Ascending aorta (tissue), 2 donors: ENCODE measurements around the gene CDH23. TPM values are rescaled to one million over a fixed set of nuclear protein-coding genes. Genes with fewer than 3 reads are reported as not detected.

ENCODE experiments used
- DNase-seq, 2 donors: peaks; one replicate each; pipeline ENCODE4 v3.0.0-alpha.2; 2019; ENCODE audit warnings: low spot score in 2 of 2
- H3K27ac ChIP-seq, 2 donors: fragments of 200-600 bp; sonication (generic); one replicate each; pipeline ENCODE4 v1.5.1; 2016 to 2017; ENCODE audit warnings: mild to moderate bottlenecking in 1 of 2
- H3K27me3 ChIP-seq: fragments of 200-600 bp; sonication (generic); one replicate; pipeline ENCODE4 v1.5.1; 2017
- H3K36me3 ChIP-seq, 2 donors: fragments of 200-600 bp; sonication (generic); one replicate each; pipeline ENCODE4 v1.5.1; 2016
- H3K4me1 ChIP-seq, 2 donors: fragments of 200-600 bp; sonication (generic); one replicate each; pipeline ENCODE4 v1.5.1; 2016 to 2017; ENCODE audit warnings: mild to moderate bottlenecking in 1 of 2
- H3K4me3 ChIP-seq, 2 donors: fragments of 200-600 bp; sonication (generic); one replicate each; pipeline ENCODE4 v1.5.1; 2016 to 2017; ENCODE audit warnings: mild to moderate bottlenecking in 1 of 2
- H3K9me3 ChIP-seq, 2 donors: fragments of 200-600 bp; sonication (generic); one replicate each; pipeline ENCODE4 v1.5.1; 2016
- intact Hi-C: fragments of 100-400 bp; cut with DNase I; formaldehyde crosslinking; loops from one replicate; pipeline ENCODE4 v1.15.1; 2023
- total RNA-seq: library from RNA; depleted of rRNA; stranded (reverse); fragments of >200 nt; gene quantifications from one replicate; pipeline ENCODE4 v1.1.0, GENCODE V29; 2016
- TF ChIP-seq, protein P1 (sequence below), 3 experiments: fragments of 200-600 bp in 2 of 3; fragments of 450-650 bp in 1 of 3; sonication (generic) in 2 of 3; IDR thresholded peaks; one replicate each; pipeline ENCODE4 v1.5.1; 2016 to 2019; ENCODE audit warnings: antibody characterized with exemption in 3 of 3, mild to moderate bottlenecking in 1 of 3, moderate library complexity in 1 of 3

CDH23 gene
- total RNA-seq, 1 donor from 2014 or later, result 40.9 TPM

DNA sequence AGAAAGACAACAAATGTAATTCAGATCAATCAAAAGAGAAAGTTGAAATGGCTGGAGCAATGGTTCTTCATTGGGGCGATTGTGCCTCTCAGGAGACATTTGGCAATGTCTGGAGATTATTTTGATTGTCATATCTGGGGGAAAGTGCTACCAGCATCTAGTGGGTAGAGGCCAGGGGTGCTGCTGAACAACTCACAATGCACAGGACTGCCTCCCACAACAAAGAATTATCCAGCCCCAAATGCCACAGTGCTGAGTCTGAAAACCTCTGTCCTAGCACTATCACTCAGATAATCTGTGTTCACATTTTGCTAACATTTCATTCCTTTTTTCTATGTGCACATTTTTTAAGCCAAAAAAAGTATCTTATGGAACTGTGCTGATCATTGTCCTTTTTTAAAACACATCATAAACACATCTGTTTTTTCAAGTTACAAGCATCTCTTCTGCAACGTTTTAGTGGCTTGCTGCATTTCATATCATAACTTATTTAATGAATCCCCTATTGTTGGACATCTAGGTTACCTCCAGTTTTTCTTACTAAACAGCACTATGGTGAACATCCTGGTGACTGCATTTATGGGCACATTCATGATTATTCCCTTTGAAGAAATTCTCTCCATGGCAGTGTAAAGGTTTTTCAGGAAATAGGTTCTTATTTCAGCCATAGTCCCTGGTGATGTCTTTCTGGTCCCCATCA, 208.7 kb downstream of the CDH23 start:
- intact Hi-C loops, result no loop called here
- Histone ChIP-seq H3K36me3 (no peaks in the 10 kb centered on the region), H3K4me1 (no peaks in the 10 kb centered on the region), H3K27ac (no peak overlapping the region), H3K9me3 (no peaks in the 10 kb centered on the region), H3K27me3 (no peaks in the 10 kb centered on the region), H3K4me3 (no peak overlapping the region)
- no peak for DNase-seq
- TF ChIP-seq, protein P1, sequence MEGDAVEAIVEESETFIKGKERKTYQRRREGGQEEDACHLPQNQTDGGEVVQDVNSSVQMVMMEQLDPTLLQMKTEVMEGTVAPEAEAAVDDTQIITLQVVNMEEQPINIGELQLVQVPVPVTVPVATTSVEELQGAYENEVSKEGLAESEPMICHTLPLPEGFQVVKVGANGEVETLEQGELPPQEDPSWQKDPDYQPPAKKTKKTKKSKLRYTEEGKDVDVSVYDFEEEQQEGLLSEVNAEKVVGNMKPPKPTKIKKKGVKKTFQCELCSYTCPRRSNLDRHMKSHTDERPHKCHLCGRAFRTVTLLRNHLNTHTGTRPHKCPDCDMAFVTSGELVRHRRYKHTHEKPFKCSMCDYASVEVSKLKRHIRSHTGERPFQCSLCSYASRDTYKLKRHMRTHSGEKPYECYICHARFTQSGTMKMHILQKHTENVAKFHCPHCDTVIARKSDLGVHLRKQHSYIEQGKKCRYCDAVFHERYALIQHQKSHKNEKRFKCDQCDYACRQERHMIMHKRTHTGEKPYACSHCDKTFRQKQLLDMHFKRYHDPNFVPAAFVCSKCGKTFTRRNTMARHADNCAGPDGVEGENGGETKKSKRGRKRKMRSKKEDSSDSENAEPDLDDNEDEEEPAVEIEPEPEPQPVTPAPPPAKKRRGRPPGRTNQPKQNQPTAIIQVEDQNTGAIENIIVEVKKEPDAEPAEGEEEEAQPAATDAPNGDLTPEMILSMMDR (IDR thresholded peaks at IDR 0.05), result no peak

DNA sequence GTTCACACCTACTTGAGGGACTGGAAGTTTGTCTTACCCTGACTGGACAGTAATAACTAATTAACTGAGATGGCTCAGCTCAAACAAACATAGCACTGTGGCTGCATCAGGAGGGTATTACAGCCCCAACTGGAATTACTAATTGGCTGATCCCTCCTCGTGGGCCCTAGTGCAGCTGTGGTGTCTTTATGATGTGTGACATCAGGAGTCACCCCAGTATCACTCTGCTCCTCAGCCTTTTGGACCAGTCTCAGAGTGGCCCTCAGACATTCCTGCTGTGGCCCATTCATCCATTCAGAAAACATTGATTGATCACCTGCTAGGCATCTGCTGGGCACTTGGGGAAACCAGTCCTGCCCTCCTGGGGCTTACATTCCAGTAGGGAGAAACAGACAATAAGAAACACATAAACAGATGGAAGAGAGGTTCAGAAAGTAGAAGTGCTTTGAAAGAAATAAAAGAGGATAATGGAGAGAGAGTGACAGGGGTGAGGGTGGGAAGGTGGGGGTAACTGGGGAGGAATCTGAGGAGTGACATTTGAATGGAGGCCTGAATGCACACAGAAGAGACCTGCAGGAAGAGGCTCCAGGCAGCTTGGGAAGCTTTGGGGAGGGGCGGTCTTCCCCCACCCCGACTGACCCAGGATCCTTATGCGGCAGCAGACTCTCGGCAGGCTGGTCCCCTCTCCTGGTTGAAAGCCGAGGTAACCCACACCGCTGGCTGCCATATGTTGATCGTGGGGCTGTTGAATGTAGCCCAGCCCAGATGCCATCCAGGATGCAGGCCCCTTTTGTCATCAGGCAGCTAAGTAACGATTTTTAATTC, 209.7 kb downstream of the CDH23 start:
- no peak for DNase-seq
- H3K36me3 ChIP-seq, result no peaks in the 10 kb centered on the region
- TF ChIP-seq, protein P1 (IDR thresholded peaks at IDR 0.05), result no peak
- intact Hi-C loops, result no loop called here
- no peaks in the 10 kb centered on the region for H3K4me1 ChIP-seq
- no peaks in the 10 kb centered on the region for H3K27me3 ChIP-seq
- no peak overlapping the region for H3K27ac ChIP-seq
- no peak overlapping the region for H3K4me3 ChIP-seq
- no peaks in the 10 kb centered on the region for H3K9me3 ChIP-seq

DNA sequence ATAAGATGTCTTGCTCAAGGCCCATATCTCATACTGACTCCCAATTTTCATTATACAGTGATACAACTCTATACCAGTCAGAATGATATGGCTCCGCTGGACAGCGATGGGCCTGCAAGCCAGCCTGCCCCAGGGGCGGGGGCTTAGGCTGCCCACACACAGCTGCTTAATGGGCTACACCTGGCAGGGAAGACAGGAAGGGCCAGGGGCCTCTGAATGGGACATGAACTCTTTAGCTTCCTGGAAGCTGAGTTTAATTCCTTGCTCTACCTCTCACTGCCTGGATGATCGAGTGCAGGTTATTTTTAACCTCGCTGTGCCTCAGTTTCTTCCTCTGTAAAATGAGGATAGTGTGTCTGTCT, 210.3 kb downstream of the CDH23 start:
- no peak overlapping the region for H3K27ac ChIP-seq
- no peak for DNase-seq
- H3K36me3 ChIP-seq, result no peaks in the 10 kb centered on the region
- intact Hi-C loops, result no loop called here
- H3K4me3 ChIP-seq, result no peak overlapping the region
- H3K27me3 ChIP-seq, result no peaks in the 10 kb centered on the region
- no peaks in the 10 kb centered on the region for H3K9me3 ChIP-seq
- H3K4me1 ChIP-seq, result no peaks in the 10 kb centered on the region
- TF ChIP-seq, protein P1 (IDR thresholded peaks at IDR 0.05), result no peak

DNA sequence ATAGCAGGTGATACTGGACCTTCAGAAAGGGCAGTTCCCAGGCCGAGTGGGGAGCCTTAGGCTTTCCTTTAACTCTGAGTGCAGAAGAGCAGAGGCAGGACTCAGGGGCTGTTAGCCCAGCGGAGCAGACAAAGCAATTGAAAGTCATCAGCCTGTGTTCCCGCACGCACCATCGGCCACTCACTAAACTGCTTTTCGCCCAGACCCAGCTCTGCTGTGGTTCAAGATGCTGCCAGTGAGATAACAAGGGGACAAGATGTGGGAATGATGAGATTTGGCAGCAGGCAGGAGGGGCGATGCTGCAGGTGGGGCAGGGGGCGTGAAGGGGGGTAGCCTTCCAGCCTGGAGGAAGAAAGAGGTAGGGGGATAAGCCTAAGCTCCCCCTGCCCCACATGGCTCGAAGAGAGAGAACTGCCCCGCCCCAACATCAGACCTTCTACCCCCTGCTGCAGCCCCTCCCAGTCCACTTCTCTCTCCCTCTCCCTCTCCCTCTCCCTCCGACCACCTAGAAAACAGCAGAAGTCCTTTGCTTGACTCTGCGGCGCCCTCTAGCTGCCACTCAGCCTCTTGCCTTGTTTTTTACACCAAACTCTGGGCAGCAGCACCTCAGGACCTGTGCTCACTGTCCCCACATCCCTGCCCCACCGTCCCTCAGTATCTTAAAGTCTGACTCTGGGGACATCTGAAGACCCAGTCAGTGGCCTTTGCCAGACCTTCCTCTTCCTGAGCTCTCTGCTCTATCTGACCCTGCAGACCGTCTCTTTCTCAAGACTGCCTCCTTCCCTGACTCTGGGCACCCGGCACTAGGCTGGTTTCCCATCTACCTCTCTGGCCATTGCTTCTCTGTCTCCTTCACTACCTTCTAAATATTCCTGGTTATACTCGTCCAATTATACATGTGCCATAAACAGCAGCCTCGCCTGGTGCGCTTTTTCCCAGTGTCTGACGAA, 212.4 kb downstream of the CDH23 start:
- TF ChIP-seq, protein P1 (IDR thresholded peaks at IDR 0.05), result peak; percentile 58 to 74 (median 61)
- H3K4me1 ChIP-seq, result peaks cover 6 to 11% of the 10 kb centered on the region in 2 donors
- DNase-seq, result peak in 1 of 2 donors; percentile 85
- H3K27me3 ChIP-seq, result no peaks in the 10 kb centered on the region
- H3K9me3 ChIP-seq, result no peaks in the 10 kb centered on the region
- no peak overlapping the region for H3K4me3 ChIP-seq
- intact Hi-C loops, result no loop called here
- no peaks in the 10 kb centered on the region for H3K36me3 ChIP-seq
- H3K27ac ChIP-seq, result no peak overlapping the region

DNA sequence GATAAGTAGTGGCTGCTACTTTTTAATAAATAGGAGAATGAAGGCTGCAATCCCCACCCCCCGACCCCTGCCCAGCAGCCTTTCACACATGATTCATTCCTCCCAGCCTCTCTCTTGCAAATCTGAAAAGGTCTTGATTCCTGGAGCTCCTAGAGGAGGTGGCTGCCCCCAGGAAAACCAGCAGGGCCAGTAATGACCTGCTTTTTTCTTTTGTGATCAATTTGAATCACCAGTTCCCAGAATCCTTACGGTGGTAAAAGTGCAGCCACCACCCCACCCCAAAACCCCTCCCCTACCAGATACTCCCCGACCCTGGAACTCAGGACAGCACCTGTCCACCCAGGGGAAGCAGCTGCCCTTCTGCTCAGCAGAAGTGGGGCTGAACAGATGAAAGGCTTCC, 213.9 kb downstream of the CDH23 start:
- Histone ChIP-seq H3K4me1 (peaks cover 8 to 16% of the 10 kb centered on the region in 2 donors), H3K27ac (no peak overlapping the region), H3K36me3 (no peaks in the 10 kb centered on the region), H3K9me3 (no peaks in the 10 kb centered on the region), H3K27me3 (no peaks in the 10 kb centered on the region), H3K4me3 (no peak overlapping the region)
- intact Hi-C loops, result no loop called here
- DNase-seq, result no peak
- TF ChIP-seq, protein P1 (IDR thresholded peaks at IDR 0.05), result no peak
